Measurements from ENCODE around the gene BORCS5. TPM values are rescaled to one million over a fixed set of nuclear protein-coding genes. Genes with fewer than 3 reads are reported as not detected.

The BORCS5 gene
- total RNA-seq, 1 experiment from 2014 or later = 6.4 TPM

DNA sequence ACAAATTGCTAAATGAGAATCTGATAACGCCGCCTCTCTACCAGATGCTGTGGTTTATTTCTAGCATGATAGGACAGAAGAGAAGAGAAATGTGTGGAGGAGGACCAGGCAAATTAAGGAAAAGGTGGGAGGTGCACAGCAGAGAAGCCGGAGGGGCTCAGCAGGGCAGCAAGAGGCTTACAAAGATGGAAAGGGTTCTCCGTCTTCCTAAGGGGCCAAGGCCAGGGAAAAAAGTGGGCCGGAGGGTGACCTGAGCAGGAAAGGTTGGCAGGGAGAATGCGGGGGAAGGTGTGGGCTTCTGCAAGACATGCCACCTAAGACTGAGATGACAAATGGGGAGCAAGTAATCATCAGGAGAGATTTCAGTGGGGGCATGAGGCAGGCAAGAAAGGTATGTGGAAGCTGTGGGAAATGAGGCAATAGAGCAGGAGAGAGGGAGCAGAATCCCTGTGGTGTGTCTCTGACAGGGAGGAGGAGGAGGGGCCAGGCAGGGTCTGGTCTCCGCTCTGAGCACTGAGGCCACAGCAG is 25.6 kb upstream of the BORCS5 start:
- no peak overlapping the region for H3K4me3 ChIP-seq (ENCODE audit: low read length)
- no peaks in the 10 kb centered on the region for H4K20me1 ChIP-seq (ENCODE audit: insufficient read depth, low read depth, low read length)
- no peaks in the 10 kb centered on the region for H3K9me3 ChIP-seq (ENCODE audit: low read length)
- no peaks in the 10 kb centered on the region for H3K27me3 ChIP-seq (ENCODE audit: low read length)
- no peak overlapping the region for H2AFZ ChIP-seq (ENCODE audit: low read length)
- no peak overlapping the region for H3K9ac ChIP-seq (ENCODE audit: low read length)
- H3K27ac ChIP-seq (ENCODE audit: low read length) = no peak overlapping the region
- no peaks in the 10 kb centered on the region for H3K9me2 ChIP-seq (replicated peaks; ENCODE audit: insufficient read depth, low read length)
- H3K4me1 ChIP-seq (ENCODE audit: low read length) = no peaks in the 10 kb centered on the region
- H3K4me2 ChIP-seq (ENCODE audit: low read depth, low read length, poor library complexity, severe bottlenecking) = no peak overlapping the region
- no peaks in the 10 kb centered on the region for H3K36me3 ChIP-seq (ENCODE audit: insufficient read depth, low read length)
- DNase-seq = no peak
- no peaks in the 10 kb centered on the region for H3K79me2 ChIP-seq (ENCODE audit: low read length)

GRCh38 chr12:12331896-12332295 is 25.0 kb upstream of the BORCS5 start:
- H3K27me3 ChIP-seq (ENCODE audit: low read length) = no peaks in the 10 kb centered on the region
- H3K4me3 ChIP-seq (ENCODE audit: low read length) = no peak overlapping the region
- H3K9ac ChIP-seq (ENCODE audit: low read length) = no peak overlapping the region
- H3K36me3 ChIP-seq (ENCODE audit: insufficient read depth, low read length) = no peaks in the 10 kb centered on the region
- no peak overlapping the region for H2AFZ ChIP-seq (ENCODE audit: low read length)
- H3K9me2 ChIP-seq (replicated peaks; ENCODE audit: insufficient read depth, low read length) = no peaks in the 10 kb centered on the region
- DNase-seq = no peak
- H3K27ac ChIP-seq (ENCODE audit: low read length) = no peak overlapping the region
- no peaks in the 10 kb centered on the region for H3K79me2 ChIP-seq (ENCODE audit: low read length)
- H3K9me3 ChIP-seq (ENCODE audit: low read length) = no peaks in the 10 kb centered on the region
- H4K20me1 ChIP-seq (ENCODE audit: insufficient read depth, low read depth, low read length) = no peaks in the 10 kb centered on the region
- H3K4me2 ChIP-seq (ENCODE audit: low read depth, low read length, poor library complexity, severe bottlenecking) = no peak overlapping the region
- H3K4me1 ChIP-seq (ENCODE audit: low read length) = no peaks in the 10 kb centered on the region

DNA sequence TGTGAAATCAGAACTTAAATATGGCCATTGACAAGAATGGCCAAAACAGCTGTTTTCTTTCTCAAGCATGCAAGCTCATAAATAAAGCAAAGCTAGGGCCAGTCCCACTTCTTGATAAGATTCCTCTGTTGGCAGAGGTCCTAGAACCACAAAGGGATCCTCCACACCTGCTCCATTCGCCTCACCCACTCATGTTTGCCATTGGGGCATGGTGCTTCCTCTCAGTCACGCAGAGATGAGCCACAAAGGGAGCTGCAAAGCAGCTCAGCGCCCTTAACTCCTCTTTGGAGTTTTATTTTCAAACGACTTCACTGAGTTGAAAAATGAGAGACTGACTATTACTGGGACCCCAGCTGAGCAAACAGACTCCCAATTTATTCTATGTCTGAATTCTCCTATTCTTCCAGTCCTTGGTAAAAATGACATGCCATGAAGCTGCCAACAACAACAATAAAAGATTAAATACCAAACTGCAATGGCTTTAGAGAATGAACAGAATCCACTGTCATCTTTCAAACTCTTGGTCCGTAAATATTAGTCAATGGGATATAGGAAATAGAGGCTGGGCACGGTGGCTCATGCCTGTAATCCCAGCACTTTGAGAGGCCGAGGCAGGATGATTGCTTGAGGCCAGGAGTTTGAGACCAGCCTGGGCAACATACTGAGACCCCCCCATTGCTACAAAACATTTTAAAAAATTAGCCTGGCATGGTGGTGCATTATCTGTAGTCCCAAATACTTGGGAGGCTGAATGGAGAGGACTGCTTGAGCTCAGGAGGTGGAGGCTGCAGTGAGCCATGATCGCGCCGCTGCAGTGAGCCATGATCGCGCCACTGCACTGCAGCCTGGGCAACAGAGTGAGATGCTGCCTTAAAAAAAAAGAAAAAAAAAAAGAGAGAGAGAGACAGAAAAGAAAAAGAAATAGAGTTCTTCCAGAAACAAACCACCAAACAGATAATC is 23.2 kb upstream of the BORCS5 start:
- no peak overlapping the region for H3K27ac ChIP-seq (ENCODE audit: low read length)
- no peaks in the 10 kb centered on the region for H3K27me3 ChIP-seq (ENCODE audit: low read length)
- no peaks in the 10 kb centered on the region for H3K36me3 ChIP-seq (ENCODE audit: insufficient read depth, low read length)
- no peaks in the 10 kb centered on the region for H3K9me3 ChIP-seq (ENCODE audit: low read length)
- H4K20me1 ChIP-seq (ENCODE audit: insufficient read depth, low read depth, low read length) = no peaks in the 10 kb centered on the region
- no peaks in the 10 kb centered on the region for H3K79me2 ChIP-seq (ENCODE audit: low read length)
- H3K9me2 ChIP-seq (replicated peaks; ENCODE audit: insufficient read depth, low read length) = no peaks in the 10 kb centered on the region
- H3K4me3 ChIP-seq (ENCODE audit: low read length) = no peak overlapping the region
- H3K9ac ChIP-seq (ENCODE audit: low read length) = no peak overlapping the region
- H3K4me1 ChIP-seq (ENCODE audit: low read length) = no peaks in the 10 kb centered on the region
- no peak overlapping the region for H3K4me2 ChIP-seq (ENCODE audit: low read depth, low read length, poor library complexity, severe bottlenecking)
- DNase-seq = no peak
- no peak overlapping the region for H2AFZ ChIP-seq (ENCODE audit: low read length)

DNA sequence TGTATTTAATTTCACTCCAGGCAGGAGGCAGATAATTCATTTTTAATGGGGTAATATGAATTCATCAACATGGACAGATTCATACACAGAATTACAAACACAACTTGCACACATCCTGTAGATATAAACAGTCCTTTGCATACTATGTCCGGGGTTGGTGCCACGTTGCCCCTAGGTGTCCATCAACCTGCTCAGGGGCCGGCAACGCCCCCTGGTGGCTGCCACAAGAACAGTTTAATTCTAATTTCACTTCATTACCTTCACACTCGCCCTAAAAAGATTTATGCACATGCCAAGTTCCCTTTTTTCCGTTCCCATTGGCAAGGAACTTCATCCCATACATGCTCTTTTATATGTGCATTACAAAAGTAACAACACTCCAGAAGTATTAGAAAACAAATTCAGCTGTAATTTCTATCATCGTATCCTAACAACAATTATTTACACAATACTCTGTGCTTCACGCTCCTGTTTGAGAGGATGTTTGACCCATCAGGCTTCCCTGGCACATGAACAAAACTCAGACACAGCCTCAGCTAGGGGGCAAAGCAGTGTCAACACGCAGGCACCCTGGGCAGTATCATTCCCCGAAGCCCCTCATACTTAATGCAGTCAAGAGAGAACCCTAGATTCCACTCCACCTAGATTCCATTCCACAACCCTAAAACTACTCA is 22.4 kb upstream of the BORCS5 start:
- no peaks in the 10 kb centered on the region for H3K4me1 ChIP-seq (ENCODE audit: low read length)
- no peak overlapping the region for H3K4me3 ChIP-seq (ENCODE audit: low read length)
- H3K9ac ChIP-seq (ENCODE audit: low read length) = no peak overlapping the region
- no peak overlapping the region for H2AFZ ChIP-seq (ENCODE audit: low read length)
- no peak overlapping the region for H3K27ac ChIP-seq (ENCODE audit: low read length)
- H3K9me2 ChIP-seq (replicated peaks; ENCODE audit: insufficient read depth, low read length) = no peaks in the 10 kb centered on the region
- no peaks in the 10 kb centered on the region for H3K36me3 ChIP-seq (ENCODE audit: insufficient read depth, low read length)
- no peaks in the 10 kb centered on the region for H3K27me3 ChIP-seq (ENCODE audit: low read length)
- H3K79me2 ChIP-seq (ENCODE audit: low read length) = no peaks in the 10 kb centered on the region
- no peaks in the 10 kb centered on the region for H3K9me3 ChIP-seq (ENCODE audit: low read length)
- H4K20me1 ChIP-seq (ENCODE audit: insufficient read depth, low read depth, low read length) = no peaks in the 10 kb centered on the region
- peak; percentile 76 for DNase-seq
- no peak overlapping the region for H3K4me2 ChIP-seq (ENCODE audit: low read depth, low read length, poor library complexity, severe bottlenecking)

DNA sequence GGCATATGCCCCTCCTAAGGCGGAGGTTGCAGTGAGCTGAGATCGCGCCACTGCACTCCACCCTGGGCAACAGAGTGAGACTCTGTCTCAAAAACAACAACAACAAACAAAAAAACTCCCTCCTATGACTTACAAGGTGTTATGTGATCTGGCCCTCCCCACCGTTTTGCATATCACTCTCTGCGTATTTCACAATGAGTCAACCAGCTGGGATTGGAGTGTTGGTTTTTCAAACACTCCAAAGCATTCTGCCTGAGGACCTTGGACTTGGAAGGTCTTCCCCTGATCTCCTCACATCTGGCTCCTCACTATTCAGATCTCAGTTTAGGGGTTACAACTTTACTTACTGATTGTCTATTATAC is 20.8 kb upstream of the BORCS5 start:
- Histone ChIP-seq H3K4me2 (ENCODE audit: low read depth, low read length, poor library complexity, severe bottlenecking) (no peak overlapping the region), H3K4me1 (ENCODE audit: low read length) (no peaks in the 10 kb centered on the region), H3K27ac (ENCODE audit: low read length) (no peak overlapping the region), H3K9me2 (replicated peaks; ENCODE audit: insufficient read depth, low read length) (no peaks in the 10 kb centered on the region), H3K9ac (ENCODE audit: low read length) (no peak overlapping the region), H3K27me3 (ENCODE audit: low read length) (no peaks in the 10 kb centered on the region), H4K20me1 (ENCODE audit: insufficient read depth, low read depth, low read length) (no peaks in the 10 kb centered on the region), H2AFZ (ENCODE audit: low read length) (no peak overlapping the region), H3K4me3 (ENCODE audit: low read length) (no peak overlapping the region), H3K79me2 (ENCODE audit: low read length) (no peaks in the 10 kb centered on the region), H3K9me3 (ENCODE audit: low read length) (no peaks in the 10 kb centered on the region), H3K36me3 (ENCODE audit: insufficient read depth, low read length) (no peaks in the 10 kb centered on the region)
- no peak for DNase-seq

- no peaks in the 10 kb centered on the region for H3K36me3 ChIP-seq (ENCODE audit: insufficient read depth, low read length)
- no peaks in the 10 kb centered on the region for H3K9me3 ChIP-seq (ENCODE audit: low read length)
Measured at GRCh38 chr12:12336511-12336910, 20.4 kb upstream of the BORCS5 start.

DNA sequence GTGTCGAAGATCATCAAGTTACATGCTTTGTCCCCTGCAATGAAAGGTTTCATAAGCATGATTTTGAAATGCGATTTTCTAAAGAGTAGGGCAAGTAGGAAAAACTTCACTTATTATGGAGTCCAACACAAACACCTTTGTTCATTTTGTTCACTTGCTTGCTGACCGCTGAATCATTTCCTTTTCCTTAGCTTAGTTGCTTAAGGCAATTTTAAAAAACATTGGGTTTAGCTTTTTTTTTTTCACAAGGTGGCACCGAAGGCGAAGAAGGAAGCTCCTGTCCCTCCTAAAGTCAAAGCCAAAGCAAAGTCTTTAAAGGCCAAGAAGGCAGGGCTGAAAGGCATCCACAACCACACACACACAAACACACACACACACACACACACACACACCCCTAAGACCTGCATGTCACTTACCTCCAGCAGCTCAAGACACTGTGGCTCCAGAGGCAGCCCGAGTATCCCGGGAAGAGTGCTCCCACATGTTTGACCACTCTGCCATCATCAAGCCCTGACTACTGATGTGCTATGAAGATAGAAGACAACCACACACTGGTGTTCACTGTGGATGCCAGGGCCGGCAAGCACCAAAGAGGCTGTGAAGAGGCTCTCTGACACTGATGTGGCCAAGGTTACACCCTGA is 18.2 kb upstream of the BORCS5 start:
- no peak overlapping the region for H2AFZ ChIP-seq (ENCODE audit: low read length)
- no peak overlapping the region for H3K9ac ChIP-seq (ENCODE audit: low read length)
- no peaks in the 10 kb centered on the region for H3K27me3 ChIP-seq (ENCODE audit: low read length)
- no peaks in the 10 kb centered on the region for H3K79me2 ChIP-seq (ENCODE audit: low read length)
- H3K4me1 ChIP-seq (ENCODE audit: low read length) = no peaks in the 10 kb centered on the region
- no peak overlapping the region for H3K4me3 ChIP-seq (ENCODE audit: low read length)
- no peaks in the 10 kb centered on the region for H3K9me2 ChIP-seq (replicated peaks; ENCODE audit: insufficient read depth, low read length)
- no peaks in the 10 kb centered on the region for H3K36me3 ChIP-seq (ENCODE audit: insufficient read depth, low read length)
- H3K27ac ChIP-seq (ENCODE audit: low read length) = no peak overlapping the region
- no peak for DNase-seq
- no peaks in the 10 kb centered on the region for H4K20me1 ChIP-seq (ENCODE audit: insufficient read depth, low read depth, low read length)
- H3K4me2 ChIP-seq (ENCODE audit: low read depth, low read length, poor library complexity, severe bottlenecking) = no peak overlapping the region
- no peaks in the 10 kb centered on the region for H3K9me3 ChIP-seq (ENCODE audit: low read length)

More at GRCh38 chr12:12336511-12336910, 20.4 kb upstream of the BORCS5 start:
- Histone ChIP-seq H3K27ac (ENCODE audit: low read length) (no peak overlapping the region), H3K9me2 (replicated peaks; ENCODE audit: insufficient read depth, low read length) (no peaks in the 10 kb centered on the region), H3K27me3 (ENCODE audit: low read length) (no peaks in the 10 kb centered on the region), H3K9ac (ENCODE audit: low read length) (no peak overlapping the region), H2AFZ (ENCODE audit: low read length) (no peak overlapping the region), H3K4me1 (ENCODE audit: low read length) (no peaks in the 10 kb centered on the region), H3K79me2 (ENCODE audit: low read length) (no peaks in the 10 kb centered on the region), H4K20me1 (ENCODE audit: insufficient read depth, low read depth, low read length) (no peaks in the 10 kb centered on the region), H3K4me2 (ENCODE audit: low read depth, low read length, poor library complexity, severe bottlenecking) (no peak overlapping the region), H3K4me3 (ENCODE audit: low read length) (no peak overlapping the region)
- no peak for DNase-seq

All from Karpas-422 (cell line).